ENCODE data around the gene VPS26A. TPM values are rescaled to one million over a fixed set of nuclear protein-coding genes. Genes with fewer than 3 reads are reported as not detected.

Gene VPS26A
- total RNA-seq, 4 donors from 2014 or later, result 31.8 to 47.3 (median 38.4) TPM

DNA sequence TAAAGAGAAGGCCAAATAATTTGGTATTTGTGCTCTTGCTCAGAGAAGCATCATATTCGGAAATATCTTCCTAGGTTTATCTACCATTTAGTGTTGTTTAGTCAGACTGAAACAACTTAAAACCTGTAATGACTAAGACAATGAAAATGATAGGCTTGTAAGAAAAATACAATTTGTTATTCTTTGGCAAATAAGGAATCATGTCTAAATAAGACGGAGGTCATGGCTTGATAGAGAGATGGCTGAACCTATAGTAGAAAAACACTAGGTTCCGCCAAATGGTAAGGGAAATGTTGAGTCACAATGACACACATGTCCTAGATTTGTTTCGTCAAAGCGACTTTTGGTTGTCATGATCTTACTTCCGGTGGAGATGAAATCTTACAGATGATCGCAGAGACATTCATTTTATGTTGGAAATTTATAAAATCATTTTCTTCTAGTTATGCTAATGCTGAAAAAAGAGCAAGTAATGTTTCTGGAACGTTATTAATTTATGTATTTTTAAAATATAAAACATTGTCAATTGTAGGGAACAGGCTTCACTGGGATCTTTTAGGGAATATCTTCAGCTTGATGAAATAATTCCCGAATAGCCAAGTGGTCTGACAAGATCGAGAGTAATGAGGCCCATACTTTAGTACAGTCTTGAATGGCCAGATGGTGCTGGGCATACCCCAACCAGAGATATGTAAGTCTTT, 35.0 kb upstream of the VPS26A start:
- no peaks in the 10 kb centered on the region for H3K27me3 ChIP-seq
- H3K36me3 ChIP-seq, result no peaks in the 10 kb centered on the region
- WGBS, result 73% methylated on average over 10 of the region's 10 CpGs
- H3K9me3 ChIP-seq, result no peaks in the 10 kb centered on the region
- intact Hi-C loops (cut with DNase I), result no loop called here
- no peak for TF ChIP-seq EP300 (IDR thresholded peaks at IDR 0.05)
- peak in 1 of 2 donors; percentile 85 for TF ChIP-seq POLR2AphosphoS5 (IDR thresholded peaks at IDR 0.05)
- TF ChIP-seq, protein P1, sequence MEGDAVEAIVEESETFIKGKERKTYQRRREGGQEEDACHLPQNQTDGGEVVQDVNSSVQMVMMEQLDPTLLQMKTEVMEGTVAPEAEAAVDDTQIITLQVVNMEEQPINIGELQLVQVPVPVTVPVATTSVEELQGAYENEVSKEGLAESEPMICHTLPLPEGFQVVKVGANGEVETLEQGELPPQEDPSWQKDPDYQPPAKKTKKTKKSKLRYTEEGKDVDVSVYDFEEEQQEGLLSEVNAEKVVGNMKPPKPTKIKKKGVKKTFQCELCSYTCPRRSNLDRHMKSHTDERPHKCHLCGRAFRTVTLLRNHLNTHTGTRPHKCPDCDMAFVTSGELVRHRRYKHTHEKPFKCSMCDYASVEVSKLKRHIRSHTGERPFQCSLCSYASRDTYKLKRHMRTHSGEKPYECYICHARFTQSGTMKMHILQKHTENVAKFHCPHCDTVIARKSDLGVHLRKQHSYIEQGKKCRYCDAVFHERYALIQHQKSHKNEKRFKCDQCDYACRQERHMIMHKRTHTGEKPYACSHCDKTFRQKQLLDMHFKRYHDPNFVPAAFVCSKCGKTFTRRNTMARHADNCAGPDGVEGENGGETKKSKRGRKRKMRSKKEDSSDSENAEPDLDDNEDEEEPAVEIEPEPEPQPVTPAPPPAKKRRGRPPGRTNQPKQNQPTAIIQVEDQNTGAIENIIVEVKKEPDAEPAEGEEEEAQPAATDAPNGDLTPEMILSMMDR (IDR thresholded peaks at IDR 0.05), result no peak
- peak overlapping the region; percentile 38 to 49 (median 48) for H3K4me3 ChIP-seq
- DNase-seq (ENCODE audit: extremely low spot score), result no peak
- peak overlapping the region; percentile 72 to 79 (median 77) for H3K27ac ChIP-seq (replicated peaks in 1 of 4)
- H3K4me1 ChIP-seq, result peaks cover 7 to 27% (median 13%) of the 10 kb centered on the region in 4 donors

DNA sequence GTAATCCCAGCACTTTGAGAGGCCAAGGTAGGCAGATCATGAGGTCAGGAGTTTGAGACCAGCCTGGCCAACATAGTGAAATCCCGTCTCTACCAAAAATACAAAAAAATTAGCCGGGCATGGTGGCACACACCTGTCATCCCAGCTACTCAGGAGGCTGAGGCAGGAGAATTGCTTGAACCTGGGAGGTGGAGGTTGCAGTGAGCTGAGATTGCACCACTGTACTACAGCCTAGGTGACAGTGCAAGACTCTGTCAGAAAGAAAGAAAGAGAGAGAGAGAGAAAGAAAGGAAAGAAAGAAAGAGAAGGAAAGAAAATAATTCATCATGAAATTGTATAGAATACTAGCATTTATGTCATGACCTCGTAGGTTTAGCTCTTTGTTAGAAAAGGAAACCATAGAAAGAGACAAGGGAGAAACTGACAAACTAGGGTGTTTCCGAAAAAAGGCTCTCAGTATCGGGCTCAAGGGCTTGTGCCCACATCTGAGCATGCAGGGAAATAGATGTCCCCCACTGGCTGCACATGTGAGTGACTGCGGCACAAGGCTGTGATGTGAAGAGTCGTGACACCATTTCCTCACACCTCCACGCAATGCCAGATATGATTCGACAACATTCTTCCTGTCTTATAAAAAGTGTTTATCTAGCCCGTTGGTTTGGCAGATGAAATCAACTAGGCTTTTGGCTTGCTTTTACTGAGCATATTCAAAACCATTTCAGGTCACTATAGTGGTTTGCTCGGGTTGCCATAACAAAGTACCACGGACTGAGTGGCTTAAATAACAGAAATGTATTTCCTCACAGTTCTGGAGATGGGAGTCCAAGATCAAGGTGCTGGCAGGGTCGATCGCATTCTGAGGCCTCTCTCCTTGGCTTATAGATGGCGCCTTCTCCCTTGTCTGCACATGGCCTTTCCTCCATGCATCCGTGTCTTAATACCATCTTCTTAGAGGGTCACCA, 34.1 kb upstream of the VPS26A start:
- H3K27ac ChIP-seq (replicated peaks in 1 of 4), result peak overlapping the region; percentile 72 to 79 (median 77)
- intact Hi-C loops (cut with DNase I), result loop anchor here (5.0 kb wide), 1 partner anchor 88 kb away; no protein-coding TSS in a partner anchor
- H3K27me3 ChIP-seq, result no peaks in the 10 kb centered on the region
- no peak for DNase-seq (ENCODE audit: extremely low spot score)
- no peaks in the 10 kb centered on the region for H3K36me3 ChIP-seq
- WGBS, result 62% methylated on average over 16 of the region's 16 CpGs
- TF ChIP-seq POLR2A (IDR thresholded peaks at IDR 0.05; ENCODE audit: low read depth) (no peak), EP300 (IDR thresholded peaks at IDR 0.05) (no peak), POLR2AphosphoS5 (IDR thresholded peaks at IDR 0.05) (peak; percentile 66 to 71)
- TF ChIP-seq, protein P1 (IDR thresholded peaks at IDR 0.05), result no peak
- no peaks in the 10 kb centered on the region for H3K9me3 ChIP-seq
- H3K4me3 ChIP-seq, result peak overlapping the region; percentile 38 to 49 (median 48)
- H3K4me1 ChIP-seq, result peaks cover 7 to 27% (median 13%) of the 10 kb centered on the region in 4 donors

DNA sequence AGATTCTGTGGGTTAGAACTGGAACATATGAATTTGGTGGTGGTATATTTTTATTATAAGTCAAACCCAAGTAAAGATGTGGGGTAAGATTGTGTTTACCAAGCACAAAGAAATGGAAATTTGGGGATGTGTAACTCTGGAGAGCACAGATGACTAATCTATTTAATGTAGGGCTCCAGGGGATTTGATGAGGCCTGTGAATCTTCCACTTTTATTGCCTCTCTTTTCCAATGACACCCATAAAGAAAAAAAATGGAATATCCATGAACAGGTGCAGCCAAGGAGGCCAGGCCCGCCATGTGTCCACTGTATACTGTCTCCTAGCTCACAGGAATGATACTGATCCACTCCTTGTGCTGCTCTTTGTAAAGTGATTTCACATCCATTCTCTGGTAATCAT, 33.3 kb upstream of the VPS26A start:
- WGBS, result 63% methylated on average over 1 of the region's 1 CpG
- TF ChIP-seq POLR2A (IDR thresholded peaks at IDR 0.05; ENCODE audit: low read depth) (no peak), POLR2AphosphoS5 (IDR thresholded peaks at IDR 0.05) (no peak), EP300 (IDR thresholded peaks at IDR 0.05) (no peak)
- TF ChIP-seq, protein P1 (IDR thresholded peaks at IDR 0.05), result no peak
- no peaks in the 10 kb centered on the region for H3K36me3 ChIP-seq
- intact Hi-C loops (cut with DNase I), result loop anchor here (5.0 kb wide), 1 partner anchor 88 kb away; no protein-coding TSS in a partner anchor
- H3K4me1 ChIP-seq, result peaks cover 2 to 22% (median 13%) of the 10 kb centered on the region in 4 donors
- peak overlapping the region; percentile 38 to 49 (median 48) for H3K4me3 ChIP-seq
- DNase-seq (ENCODE audit: extremely low spot score), result no peak
- H3K27ac ChIP-seq (replicated peaks in 1 of 4), result peak overlapping the region; percentile 72 to 79 (median 77)
- no peaks in the 10 kb centered on the region for H3K9me3 ChIP-seq
- no peaks in the 10 kb centered on the region for H3K27me3 ChIP-seq

DNA sequence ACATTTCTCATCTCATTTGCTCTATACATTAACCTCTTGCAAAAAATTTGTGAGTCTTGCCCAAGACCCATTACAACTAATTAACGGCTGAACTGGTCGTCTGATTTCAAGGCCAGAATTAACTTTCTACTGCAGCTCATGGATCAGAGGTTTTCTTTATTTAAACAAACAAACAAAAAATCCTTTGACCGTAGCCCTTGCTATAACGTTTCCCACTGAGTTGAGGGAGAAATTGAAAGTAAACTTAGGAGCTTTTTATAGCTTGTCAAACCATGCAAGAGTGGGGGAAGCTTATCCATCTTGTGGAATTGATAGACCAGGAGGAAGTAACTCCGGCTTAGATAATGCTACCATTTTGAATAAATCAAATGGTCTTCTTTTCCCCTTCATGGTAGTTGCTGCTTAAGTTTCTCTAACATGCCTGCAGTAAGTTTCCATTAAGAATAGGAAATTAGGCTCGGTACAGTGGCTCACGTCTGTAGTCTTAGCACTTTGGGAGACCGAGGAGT, 32.8 kb upstream of the VPS26A start:
- no peak for DNase-seq (ENCODE audit: extremely low spot score)
- Histone ChIP-seq H3K4me3 (peak overlapping the region in 3 of 4 donors; percentile 47 to 49 (median 48)), H3K4me1 (peaks cover 0 to 19% (median 13%) of the 10 kb centered on the region in 4 donors), H3K9me3 (no peaks in the 10 kb centered on the region), H3K27ac (replicated peaks in 1 of 4) (peak overlapping the region; percentile 72 to 79 (median 77)), H3K27me3 (no peaks in the 10 kb centered on the region), H3K36me3 (no peaks in the 10 kb centered on the region)
- WGBS, result 65% methylated on average over 8 of the region's 8 CpGs
- TF ChIP-seq EP300 (IDR thresholded peaks at IDR 0.05) (no peak), POLR2AphosphoS5 (IDR thresholded peaks at IDR 0.05) (no peak), POLR2A (IDR thresholded peaks at IDR 0.05; ENCODE audit: low read depth) (no peak)
- TF ChIP-seq, protein P1 (IDR thresholded peaks at IDR 0.05), result no peak
- intact Hi-C loops (cut with DNase I), result loop anchor here (5.0 kb wide), 1 partner anchor 89 kb away; no protein-coding TSS in a partner anchor

All from esophagus muscularis mucosa (tissue), 4 donors.